Amygdala (tissue), 56 donors: ENCODE measurements around the gene WBP1L.
"Not testable (repeated sequence)": the region's sequence is repeated elsewhere in the genome, so short reads cannot be mapped to it uniquely, and the experiment has no call there.

Experiments
- DNase-seq, 56 donors: peaks; one replicate each; lab custom pipeline; 2025; lab: John Stamatoyannopoulos, UW

The WBP1L gene

DNA sequence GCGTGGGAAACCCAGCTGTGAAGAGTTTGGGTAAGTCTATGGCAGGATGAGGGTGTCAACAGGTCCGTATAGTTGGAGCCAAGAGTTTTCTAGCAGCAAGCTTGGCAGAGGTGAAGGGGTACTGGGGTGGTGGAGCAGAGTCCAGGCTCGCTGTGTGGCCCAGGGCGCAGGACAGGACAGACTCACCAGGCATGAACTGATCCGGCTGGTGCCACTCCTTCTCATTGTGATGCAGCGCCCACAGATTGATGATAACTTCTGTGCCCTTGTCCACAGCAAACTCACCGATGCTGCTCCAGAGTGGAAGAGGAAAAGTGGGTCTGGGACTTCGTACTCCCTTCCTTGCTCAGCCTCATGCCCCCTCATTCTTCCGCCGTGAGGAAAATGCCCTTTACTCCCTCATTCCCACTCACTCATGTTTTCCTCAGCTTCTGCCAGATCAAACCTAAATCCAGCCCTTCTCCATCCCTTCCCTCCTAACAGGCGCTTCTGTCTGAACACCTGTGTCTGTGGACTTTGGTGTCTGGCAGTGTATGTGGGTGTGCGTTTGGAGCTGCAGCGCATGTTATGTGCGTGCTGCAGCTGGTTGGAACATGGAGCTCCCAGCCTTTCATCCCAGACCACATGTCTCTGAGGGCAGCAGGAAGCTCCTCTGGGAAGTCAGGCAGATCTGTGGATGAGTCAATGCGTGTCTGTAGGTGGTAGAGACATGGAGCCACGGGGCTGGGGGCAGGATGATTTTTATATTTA, 87.7 kb downstream of the WBP1L start:
- DNase-seq = no peak

DNA sequence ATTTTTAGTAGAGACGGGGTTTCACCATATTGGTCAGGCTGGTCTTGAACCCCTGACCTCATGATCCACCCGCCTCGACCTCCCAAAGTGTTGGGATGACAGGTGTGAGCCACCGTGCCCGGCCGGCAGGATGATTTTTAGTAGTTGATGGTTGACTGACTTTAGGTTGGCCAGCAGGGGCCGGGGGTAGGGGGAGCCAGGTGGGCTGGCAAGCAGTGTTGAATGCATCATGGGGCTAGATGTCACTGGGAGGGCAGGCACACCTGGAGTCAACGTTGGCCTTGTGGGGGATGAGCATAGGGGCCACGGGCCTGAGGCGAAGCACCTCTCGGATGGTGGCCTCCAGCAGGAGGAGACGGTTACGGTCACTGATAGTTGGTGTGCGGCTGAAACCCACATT, 88.5 kb downstream of the WBP1L start:
- DNase-seq = no peak

DNA sequence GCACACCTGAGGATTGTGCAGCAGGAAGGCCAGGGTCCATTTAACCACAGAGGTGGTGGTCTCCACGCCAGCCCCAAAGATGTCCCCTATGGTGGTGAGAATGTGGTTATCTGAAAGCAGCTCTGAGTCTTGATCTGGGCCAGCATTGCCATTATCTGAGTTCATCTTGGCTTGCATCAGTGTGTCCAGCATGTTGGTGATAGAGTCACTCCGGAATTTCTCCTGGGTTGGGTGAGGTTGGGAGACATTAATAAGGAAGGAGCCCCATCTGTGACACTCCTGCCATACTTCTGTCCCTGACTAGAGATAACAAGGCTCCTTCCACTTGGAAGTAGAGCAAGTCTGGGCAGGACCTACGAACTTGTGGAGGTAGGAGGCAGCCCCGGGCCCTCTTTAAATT, 89.2 kb downstream of the WBP1L start:
- DNase-seq = no peak

DNA sequence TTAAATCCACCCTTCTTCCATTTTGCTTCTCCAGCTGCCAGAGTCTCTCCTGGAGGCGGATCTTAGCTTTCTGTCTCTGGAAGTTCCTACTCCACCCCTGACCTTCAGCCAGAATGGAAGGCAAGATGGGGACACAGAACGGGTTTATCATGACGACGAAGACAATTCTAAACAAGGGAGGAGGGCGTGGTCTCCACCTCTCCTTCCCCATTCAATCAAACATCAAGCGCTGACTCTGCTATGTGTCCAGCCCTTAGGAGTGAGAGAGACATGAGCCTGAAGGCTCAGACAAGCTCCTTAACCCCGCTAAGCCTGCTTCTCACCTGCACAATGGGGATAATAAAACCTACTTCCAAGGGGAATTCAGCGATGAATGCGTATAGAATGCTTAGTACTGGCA, 90.4 kb downstream of the WBP1L start:
- no peak for DNase-seq

DNA sequence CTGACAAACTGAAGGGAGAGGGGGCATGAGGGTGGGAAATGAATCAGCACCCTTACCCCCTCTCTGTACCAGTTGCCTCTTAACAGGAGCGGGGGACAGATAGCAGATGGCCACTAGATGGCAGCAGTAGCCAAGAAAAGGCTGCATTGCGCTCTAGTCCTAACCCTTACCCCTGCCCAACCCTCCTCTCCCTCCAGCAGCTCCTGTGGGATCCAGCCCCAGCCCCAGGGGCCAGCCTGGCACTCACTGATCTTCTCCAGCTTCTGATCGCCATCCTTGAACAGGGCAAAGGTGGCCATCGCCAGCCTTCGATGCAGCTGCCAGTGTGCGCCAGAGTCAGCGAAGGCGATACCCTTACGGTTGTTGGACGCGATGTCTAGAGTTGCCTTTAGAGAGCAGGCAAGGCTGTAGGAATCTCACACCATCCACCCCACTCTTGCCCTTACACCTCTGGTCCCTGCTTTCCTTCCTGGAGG, 91.3 kb downstream of the WBP1L start:
- peak in 45 of 56 donors; percentile 3 to 78 (median 33) for DNase-seq

DNA sequence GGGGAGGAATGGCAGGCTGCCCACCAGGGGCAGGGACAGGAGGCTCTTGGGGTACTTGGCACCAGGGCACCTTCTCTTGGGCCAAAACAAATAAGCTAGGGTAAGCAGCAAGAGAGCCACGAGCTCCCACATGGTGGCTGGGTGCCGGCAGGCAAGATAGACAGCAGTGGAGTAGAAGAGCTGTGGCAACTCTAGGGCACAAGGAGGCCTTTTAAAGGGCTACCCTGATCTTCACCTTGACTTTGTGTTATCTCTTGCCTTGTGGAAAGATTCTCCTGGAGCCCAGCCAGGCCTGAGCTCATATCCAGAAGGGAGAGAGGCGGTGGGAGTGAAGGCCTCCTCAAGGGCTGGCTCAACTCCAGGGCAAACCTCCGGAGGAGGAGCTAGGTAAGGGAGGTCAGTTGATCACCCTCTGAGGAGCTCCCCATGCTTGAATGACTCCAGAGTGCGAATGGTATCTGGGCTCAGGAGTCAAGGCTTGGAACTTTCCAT, 93.5 kb downstream of the WBP1L start, which contains the start of gene CYP17A1:
CYP17A1 (minus strand) TSS at position 184 of the 492 bp plus-strand sequence; CDS start at position 132, 52 bp downstream.
- DNase-seq = peak in 1 of 56 donors; percentile 46

DNA sequence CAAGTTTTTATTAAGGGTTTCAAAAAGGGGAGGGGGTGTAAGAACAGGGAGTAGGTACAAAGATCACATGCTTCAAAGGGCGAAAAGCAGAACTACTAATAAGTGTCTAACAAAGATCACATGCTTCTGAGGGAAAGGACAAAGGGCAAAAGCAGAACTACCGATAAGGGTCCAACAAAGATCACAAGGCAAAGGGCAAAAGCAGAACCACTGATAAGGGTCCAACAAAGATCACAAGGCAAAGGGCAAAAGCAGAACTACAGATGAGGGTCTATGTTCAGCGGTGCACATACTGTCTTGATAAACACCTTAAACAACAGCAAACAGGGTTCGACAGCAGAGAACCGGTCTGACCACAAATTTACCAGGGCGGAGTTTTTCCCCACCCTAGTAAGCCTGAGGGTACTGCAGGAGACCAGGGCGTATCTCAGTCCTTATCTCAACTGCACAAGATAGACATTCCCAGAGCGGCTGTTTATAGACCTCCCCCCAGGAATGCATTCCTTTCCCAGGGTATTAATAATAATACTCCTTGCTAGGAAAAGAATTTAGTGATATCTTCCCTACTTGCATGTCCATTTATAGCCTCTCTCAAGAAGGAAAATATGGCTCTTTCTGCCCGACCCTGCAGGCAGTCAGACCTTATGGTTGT, 94.7 kb downstream of the WBP1L start:
- not testable (repeated sequence) for DNase-seq

DNA sequence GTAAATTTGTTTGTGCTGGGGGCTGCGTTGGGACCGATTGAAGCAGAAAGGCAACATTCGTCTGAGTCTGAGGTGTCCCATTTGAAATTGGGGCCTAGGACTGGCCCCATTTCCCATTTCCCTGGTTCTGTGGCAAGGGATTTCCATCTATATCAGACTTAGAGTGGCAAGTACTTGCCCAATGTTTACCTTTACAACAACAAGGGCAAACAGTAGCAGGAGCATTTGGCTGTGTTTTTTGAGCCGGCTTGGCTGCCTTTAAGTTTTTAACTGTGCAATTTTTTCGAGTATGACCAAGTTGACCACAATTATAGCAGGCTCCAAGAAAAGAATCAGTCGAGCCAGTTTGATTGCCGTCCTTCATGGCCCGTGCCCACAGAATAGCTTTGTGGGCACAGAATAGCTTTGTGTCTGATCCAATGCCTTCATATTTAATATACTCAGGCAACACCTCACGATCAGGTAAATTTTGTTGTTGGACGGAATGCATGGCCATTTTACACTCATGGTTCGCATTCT, 98.1 kb downstream of the WBP1L start:
- no peak for DNase-seq

DNA sequence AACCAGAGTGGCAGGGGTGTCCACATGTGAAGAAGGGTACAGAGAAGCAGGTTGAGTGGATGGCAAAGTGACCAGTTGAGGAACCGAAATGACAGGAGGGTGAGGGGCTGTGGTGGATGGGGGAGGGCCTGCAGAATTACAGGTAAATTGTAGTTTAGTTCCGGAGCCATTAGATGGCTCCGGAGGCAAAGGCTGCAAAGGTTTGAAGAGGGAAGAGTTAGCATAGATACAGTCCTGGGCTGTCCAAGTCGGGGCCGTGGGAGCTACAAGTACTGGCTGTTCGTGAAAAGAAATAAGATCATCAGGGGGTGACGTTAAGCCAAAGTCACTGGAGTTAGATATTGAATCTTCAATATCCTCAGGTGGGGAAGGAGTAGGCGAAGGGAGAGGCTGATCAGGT, 99.4 kb downstream of the WBP1L start:
- not testable (repeated sequence) for DNase-seq

DNA sequence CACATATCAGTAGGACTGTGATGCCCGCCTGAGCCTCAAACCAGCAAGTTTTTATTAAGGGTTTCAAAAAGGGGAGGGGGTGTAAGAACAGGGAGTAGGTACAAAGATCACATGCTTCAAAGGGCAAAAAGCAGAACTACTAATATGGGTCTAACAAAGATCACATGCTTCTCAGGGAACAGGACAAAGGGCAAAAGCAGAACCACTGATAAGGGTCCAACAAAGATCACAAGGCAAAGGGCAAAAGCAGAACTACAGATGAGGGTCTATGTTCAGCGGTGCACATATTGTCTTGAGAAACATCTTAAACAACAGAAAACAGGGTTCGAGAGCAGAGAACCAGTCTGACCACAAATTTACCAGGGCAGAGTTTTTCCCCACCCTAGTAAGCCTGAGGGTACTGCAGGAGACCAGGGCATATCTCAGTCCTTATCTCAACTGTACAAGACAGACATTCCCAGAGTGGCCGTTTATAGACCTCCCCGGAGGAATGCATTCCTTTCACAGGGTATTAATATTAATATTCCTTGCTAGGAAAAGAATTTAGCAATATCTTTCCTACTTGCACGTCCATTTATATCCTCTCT, 100.5 kb downstream of the WBP1L start:
- DNase-seq = not testable (repeated sequence)

DNA sequence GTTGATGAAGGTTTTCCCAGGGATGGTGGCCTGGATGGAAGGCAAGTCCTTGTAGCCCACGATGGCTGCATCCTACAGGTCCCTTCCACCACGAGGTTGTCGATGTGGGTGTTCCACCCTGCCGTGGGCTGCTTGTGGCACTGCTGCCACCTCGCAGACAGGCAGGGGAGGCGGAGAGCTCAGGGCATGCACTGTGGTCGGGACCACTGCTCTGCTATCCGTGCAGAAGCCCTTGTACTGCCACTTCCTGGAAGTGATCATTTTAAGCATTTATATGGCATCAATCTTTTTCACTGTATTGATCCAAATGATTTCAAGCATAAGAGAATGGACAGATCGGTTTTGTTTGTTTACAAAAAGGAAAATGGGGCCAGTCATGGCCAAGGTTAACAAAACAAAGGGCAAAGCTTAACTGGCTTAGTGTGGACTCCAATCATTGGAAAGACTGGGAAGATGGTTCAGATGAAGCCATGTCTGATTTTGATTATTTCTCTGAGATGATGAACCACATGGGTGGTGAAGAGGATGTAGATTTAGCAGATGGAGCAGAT, 101.7 kb downstream of the WBP1L start:
- no peak for DNase-seq

DNA sequence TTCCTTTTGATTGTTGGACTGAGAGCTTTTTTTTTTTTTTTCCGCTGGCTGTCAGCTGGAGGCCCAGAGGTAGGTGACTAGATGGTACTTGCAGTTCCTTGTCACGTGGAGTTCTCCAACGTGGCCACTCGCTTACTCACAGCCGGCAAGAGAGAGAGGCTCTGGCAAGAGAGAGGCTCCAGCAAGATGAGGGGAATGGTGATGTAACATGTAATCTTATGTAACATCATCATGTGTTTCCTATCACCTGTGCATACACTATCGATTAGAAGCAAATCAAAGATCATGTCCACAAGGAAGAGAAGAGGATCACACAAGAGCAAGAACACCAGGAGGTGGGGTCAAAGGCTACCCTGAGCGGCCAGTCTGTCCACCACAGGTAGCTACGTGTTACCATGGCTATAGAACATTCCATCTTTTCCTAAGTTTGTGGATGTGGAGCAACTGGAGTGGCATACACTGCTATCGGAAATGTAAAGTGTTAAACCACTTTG, 106.3 kb downstream of the WBP1L start:
- DNase-seq = no peak

DNA sequence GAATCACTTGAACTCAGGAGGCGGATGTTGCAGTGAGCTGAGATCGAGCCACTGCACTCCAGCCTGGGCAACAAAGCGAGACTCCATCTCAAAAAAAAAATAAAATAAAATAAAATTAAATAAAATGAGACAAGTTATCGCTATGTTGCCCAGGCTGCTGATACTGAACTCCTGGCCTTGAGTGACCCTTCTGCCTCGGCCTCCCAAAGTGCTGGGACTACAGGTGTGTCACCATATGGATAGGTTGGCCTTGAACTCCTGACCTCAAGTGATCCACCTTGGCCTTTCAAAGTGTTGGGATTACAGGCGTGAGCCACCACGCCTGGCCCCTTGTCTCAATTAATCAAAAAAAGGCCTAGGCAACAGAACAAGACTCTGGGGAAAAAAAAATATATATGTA, 109.5 kb downstream of the WBP1L start:
- not testable (repeated sequence) for DNase-seq

DNA sequence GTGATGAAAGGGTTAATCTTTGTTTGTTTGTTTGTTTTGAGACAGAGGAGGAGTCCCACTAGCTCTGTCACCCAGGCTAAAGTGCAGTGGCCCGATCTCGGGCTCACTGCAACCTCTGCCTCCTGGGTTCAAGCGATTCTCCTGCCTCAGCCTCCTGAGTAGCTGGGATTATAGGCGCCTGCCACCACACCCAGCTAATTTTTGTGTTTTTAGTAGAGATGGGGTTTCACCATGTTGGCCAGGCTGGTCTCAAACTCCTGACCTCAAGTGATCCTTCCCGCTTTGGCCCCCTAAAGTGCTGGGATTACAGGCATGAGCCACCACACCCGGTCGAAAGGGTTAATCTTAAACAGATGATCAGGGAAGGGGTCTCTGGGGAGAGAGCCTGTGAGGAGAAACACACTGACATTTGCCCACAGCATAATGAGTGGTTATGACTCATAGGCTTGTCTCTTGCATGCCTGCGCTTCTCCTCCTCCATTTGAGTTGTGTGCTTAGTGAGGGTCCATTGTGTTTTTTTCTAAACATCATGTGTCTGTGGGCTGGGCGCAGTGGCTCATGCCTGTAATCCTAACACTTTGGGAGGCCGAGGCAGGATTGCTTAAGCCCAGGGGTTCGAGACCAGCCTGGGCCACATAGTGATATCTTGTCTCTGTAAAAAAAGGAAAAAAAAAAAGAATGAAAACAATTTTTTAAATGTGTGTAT, 112.1 kb downstream of the WBP1L start:
- not testable (repeated sequence) for DNase-seq

DNA sequence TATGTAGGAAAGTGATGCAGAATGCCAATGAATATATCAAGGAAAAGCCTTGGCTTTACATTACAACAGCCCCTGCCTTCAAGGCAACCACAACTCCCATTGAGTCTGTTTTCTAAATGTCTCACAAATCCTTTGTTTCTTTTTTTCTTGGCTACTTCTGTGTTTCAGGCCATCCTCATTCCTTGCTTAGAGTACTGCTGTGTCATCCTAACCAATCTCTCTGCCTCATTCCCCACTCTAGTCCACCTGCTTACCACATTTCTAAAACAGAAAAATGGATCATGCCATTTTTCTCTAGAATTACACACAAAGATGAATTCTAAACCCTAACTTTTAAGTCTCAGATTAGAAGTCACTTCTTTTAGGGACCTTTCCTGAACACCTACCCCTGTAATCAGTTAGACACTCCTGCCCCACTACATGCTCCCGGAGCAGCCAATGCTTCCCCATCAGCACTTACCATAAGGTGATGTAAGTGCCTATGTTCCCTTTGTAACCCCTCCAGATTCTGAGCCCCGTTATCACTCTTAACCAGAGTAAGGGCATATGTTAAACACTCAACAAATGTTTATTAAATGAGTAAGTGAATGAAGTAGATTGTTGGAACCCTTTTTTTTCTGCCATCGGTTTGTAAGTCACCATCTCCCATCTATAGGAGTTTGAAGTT, 113.1 kb downstream of the WBP1L start:
- no peak for DNase-seq

DNA sequence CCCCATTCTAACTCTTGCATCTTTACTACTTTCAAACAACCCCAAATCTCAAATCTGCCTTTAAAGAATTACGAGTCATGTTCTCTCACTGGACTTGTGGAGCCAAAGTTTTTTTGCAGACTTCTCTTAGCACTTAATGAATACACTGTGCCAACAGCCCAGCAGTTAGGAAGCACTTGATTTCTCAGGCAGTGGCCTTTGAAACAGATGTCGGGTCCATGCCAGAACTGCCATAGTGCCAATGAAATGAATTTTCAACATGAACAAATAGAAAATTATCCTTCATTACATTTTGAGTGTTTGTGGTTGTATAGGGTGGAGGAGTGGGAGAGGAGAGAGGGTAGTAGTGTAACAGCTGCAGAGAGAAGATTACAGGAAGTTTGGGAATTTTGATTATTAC, 116.2 kb downstream of the WBP1L start:
- DNase-seq = no peak

DNA sequence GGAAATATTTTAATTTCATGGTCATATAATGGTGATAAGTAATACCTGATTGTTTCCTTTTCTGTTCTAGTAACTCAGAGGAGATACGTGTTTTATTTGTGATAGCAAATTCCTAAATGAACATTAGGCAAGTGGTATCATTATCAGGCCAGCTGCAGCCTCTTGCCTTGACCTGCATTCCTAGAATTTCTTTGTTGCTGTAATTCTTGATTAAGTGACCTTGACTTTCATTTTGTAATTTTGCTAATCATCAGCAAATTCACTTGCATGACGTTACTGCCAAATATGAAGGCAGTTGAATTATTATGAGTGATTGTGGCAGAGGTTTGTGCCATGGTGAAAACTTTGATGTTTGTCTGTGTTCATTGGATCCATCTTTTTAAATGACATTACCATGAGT, 119.9 kb downstream of the WBP1L start:
- no peak for DNase-seq

DNA sequence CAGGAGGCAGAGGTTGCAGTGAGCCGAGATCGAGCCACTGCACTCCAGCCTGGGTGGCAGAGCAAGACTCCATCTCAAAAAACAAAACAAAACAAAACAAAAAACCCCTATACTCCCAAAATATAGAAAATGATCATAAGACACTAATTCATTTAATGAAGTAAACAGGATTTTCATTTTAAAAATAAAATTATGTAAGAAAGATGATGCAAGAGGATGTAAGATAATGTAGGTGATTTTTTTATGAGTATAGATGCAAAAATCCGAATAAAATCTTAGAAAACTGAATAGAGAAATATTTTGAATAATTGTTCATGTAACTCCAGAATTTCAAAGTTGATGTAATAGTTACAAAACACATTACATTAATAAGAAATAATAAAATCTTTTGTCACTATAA, 121.9 kb downstream of the WBP1L start:
- no peak for DNase-seq
